NCI-H146 (cell line): ENCODE data around the gene TMEM266.
A peak's percentile ranks its signal among the peaks of the same experiment; 100 is the strongest.

Experiments used
- DNase-seq: peaks from one replicate; lab custom pipeline; 2025; lab: John Stamatoyannopoulos, UW

TMEM266 gene

DNA sequence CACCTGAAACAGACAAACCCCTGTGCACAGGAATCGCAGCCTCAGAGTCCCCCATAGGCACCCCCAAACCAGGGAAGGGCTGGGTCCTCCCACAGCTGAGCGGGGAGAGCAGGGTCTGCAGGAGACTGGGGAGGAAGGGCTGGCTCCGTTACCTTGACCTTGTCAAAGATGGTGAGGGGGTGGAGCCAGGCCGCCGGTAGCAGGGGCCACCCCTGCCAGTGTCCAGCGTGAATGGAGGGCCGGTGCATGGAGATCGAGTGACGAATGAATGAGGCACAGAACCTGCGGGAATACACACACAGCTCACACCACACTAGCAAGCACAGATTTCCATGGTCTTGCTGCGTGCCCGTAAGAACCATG lies 102.2 kb downstream of the TMEM266 start:
- DNase-seq = no peak

DNA sequence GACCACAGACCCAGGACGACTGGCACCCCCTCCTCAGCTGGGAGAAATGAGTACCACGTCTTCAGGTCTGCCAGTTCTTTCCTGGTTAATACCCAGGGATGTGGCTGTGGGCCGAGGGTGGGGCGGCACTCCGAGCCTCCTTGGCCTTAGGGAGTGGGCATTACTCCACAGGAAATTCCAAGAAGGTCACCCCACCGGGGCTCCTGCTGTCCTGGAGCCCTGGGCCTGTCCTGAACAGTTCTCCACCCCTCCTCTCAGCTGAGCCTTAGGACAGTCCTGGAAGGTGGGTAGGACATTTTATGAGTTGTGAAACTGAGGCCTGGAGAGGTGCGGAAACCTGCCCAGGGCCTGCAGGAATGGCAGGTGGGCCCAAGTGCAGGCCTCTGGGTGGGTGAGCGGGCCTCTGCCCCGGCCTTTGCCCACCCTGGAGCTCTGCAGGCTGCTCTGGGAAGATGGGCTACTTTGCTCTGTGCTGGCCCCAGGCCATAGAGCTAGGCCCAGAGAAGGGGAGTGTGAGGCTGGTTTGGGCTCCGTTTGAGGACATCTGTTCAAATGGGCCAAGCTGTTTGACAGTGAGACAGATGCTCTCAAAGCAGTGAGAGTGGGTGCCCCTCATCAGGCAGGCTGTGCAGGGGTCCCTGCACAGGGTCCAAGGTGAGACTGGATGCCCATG lies 103.1 kb downstream of the TMEM266 start:
- DNase-seq = no peak

DNA sequence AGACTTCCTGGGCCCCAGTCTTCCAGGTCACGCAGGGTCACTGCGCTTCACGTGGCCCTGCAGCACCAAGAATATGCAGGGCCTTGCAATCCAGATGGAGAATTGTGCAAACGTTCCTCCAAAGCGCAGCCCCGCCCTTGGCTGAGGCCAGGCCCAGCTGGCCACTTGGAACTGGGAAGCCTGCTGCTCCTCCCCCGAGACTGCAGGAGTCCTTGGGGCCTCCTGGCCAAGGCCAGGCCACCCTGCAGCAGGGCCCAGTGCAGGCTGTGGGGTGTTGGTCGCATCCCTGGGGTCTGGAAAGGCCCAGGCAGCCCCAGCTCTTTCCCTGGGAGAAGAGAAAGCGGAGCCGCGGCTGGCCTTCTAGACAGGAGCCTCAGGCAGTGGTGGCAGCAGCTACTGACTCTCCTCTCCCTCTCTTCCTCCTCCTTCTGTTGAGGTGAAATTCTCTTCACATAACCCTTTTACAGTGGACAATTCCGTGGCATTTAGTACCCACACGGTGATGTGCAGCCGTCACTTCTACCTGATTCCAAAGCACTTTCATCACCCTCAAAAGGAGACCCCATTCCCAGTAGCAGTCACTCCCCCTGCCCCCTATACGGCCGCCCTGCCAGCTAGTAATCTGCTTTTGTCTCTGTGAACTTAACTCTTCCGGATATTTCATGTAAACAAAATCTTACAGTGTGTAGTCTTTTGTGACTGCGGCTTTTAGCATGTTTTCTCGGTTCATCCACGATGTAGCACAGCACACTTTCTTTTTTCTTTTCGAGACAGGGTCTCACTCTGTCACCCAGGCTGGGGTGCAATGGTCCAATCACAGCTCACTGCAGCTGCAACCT lies 103.9 kb downstream of the TMEM266 start:
- no peak for DNase-seq

DNA sequence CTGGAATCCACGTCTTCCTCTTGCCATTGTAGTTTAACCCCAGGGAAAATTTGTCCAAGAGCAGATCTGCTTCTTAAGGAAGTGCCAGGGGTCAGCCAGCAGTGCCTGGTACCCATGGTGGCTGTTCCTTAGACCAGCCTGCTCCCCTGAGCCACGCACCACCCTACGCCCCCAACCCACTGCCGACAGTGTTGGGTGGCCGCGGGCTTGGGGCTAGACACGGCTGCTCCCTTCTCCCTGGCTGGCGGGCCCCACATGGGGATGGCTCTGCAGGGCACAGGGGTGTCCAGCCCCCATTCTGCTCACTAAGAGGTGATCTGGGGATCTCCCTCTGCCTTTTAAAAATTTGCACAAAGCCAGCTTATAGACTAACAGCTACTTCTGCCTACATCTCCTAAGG lies 104.8 kb downstream of the TMEM266 start:
- no peak for DNase-seq

DNA sequence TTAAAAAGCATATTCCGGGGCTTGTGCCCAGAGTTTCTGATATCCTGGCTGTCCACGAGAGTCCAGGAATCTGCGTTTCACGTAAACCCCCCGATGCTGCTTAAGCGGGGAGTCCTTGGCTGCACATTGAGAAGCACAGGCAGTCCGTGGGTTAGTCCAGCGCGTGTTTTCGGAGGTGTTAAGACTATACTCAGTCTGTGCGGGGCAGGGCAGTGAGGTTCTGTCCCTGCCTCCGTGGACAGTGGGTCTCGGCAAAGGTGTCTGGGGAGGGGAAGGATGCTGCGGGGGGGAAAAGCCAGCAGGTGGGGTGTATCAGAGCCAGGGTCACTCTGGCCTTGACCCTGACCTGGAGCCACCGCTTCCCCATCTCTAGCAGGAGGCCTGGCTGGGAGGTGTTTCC lies 106.2 kb downstream of the TMEM266 start:
- no peak for DNase-seq

DNA sequence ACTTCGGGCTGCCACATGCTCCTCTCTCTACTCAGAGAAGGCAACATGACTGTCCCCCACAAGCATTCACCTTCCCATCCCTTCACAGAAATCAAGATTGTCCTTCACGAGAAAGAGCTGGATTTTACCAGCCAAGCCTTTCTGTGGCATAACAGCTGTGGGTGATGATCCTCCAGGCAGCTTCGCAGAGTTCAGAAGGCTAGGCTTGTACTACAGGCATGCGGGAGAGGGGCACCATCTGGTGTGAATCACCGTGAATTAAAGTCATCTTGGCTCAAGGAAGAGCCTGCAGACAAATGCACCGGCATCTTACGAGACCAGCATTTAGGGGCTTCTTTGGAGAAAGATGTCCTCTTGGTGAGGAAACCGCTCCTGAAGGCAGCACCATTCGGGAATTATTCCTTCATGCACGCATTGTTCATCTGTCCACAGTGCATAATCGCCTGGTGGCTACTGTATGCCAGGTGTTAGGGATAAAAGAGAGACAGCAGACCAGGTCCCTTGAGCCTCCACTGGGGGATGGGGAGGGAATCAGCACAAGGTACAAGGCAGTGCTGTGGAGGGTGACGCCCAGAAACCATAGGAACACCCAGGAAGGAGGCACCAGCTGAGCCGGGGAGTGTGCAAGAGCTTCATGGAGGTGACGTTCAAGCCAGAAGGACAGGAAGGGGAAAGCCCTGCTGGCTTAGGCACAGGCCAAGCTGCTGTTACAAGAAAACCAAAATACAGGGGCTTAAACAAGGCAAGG lies 108.6 kb downstream of the TMEM266 start:
- DNase-seq = no peak

DNA sequence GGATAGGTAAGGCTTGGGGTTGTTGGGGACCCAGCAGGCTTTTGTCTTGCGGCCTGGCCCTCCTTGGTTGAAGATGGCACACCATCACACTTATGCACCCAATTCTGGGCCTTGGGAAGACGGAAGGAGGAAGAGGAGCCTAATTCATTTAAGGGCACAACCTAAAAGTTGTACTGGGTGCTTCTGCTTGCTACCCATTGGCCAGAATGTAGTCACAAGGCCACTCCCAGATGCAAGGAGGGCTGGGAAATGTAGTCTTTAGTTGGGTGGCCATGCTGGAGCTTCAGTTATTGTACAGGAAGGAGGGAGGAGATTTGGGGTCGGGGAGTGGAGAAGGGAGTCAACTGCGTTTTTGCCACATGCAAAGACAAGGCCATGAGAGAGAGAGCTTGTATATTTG lies 109.2 kb downstream of the TMEM266 start:
- DNase-seq = no peak

DNA sequence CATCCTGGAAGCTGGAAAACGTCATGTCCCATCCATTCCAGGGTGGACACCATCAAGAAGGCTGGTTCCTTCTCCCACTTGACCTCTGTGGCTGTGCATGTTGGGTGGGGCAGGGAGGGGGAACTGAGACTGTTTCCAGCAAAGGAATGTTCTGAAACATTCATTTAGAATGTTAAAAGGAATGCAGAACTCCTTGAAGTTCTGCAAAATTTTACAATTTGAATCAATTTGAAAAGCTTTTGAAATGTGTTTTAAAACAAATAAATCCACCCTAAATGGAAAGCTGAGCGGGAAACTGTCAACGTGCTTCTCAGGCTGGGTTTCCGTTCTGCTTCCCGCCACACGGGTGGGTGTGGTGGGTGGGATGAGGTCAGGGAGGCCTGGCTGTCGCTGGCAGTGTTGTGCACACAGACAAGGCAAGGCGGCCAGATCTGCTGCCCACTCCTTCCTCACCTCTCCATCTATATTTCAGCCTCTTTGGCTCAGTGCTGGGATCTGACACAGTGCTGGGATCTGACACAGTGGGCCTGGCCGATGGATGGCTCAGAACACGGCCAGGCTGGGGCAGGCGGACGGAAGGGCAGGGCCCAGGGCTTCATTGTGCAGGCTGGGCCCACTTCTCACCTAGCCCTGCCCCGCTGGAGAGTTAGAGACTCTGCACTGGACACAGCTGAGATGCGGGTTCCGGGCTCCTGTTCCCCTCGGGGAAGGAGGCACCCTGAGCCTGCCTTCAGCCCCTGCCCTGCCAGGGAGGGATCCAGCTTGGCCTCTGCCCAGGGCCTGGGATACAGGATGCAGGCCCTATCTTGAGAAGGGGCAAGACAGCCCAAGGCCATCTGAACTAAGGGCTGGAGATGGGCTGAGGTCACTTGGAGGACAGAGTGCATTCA lies 110.4 kb downstream of the TMEM266 start:
- no peak for DNase-seq

DNA sequence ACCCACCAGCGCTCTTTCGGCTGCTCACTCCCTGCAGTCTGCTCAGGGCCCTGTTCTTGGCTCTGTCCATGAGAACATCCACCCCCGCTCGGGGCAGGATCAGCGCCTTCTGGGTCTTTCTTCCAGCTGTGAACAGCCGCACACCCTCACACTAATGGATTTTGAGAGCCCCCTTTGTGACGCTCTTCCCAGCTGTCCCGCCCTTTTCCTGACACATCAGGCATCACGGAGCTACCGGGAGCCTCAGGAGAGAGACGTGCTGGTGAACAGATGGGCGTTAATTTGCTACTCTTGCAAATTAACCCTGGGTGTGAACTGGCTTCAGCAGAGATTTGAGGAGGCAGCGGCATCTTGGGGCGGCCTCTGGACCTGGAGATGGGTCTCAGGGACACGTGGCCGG lies 113.0 kb downstream of the TMEM266 start:
- no peak for DNase-seq

DNA sequence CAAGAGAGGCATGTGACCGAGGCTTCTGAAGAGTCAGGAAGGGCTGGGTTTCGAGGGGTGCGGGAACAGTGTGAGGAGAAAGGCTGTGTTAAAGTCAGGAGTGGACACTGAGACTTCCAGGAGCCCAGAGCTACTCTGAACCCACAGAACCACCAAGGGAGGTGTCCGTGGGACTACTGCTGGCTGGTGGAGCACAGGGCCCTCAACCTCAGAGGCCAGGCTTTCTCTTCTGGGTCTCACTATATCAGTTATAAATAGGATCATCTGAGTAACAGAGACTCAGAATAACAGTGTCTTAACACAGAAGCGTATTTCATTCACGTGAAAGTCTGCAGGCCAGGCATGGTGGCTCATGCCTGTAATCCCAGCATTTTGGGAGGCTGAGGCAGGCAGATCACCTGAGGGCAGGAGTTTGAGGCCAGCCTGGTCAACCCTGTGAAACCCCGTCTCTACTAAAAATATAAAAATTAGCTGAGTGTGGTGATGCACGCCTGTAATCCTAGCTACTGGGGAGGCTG lies 113.6 kb downstream of the TMEM266 start:
- no peak for DNase-seq

DNA sequence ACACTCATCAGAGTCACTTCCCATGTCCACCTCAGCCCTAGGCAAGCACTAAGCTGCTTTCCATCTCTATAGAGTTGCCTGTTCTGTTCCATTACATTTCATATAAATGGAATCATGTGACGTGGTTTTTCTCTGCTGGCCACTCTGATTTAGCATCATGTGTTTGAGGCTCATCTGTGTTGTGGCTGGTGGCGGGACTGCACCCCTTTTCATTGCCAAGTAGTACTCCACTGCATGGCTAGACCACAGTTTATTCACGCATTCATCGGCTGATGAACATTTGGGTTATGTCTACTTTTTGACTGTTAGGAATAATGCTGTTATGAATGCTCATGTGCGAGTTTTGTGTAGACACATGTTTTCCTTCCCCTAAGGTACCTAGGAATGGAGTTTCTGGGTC lies 114.9 kb downstream of the TMEM266 start:
- DNase-seq = no peak

DNA sequence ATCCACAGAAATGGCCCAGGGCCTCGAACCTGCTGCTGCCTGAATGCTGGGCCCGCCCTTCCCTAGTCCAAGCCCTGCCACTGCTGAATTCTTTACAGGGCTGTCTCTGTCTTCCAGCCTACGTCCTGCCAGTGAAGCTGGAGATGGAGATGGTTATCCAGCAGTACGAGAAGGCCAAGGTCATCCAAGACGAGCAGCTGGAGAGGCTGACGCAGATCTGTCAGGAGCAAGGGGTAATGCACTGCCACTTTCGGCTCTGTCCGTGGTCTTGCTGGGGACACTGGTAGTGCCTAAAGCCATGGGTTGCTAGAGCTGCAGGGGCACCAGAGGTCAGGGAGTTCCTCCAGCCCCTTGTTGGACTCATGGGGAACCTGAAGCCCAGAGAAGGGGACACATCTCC lies 115.7 kb downstream of the TMEM266 start:
- no peak for DNase-seq

DNA sequence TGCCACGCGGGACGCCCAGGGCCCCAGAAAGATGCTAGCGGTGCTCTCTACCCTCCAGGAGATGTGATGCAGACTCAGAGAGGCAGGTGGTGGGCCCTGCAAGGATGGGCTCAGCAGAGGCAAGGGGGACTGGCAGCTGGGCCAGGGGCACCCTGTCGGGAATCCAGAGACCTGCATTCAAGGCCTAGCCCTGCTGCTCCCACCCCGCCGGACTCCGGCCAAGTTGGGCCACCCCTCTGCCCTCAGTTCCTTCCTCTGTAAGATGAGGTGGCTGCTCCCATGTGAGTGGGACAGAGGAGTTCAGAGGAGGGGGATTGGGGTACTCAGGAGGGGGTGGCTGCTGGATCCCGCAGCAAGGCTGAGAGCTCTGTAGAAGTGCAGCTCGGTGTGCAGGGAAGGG lies 116.3 kb downstream of the TMEM266 start:
- no peak for DNase-seq

DNA sequence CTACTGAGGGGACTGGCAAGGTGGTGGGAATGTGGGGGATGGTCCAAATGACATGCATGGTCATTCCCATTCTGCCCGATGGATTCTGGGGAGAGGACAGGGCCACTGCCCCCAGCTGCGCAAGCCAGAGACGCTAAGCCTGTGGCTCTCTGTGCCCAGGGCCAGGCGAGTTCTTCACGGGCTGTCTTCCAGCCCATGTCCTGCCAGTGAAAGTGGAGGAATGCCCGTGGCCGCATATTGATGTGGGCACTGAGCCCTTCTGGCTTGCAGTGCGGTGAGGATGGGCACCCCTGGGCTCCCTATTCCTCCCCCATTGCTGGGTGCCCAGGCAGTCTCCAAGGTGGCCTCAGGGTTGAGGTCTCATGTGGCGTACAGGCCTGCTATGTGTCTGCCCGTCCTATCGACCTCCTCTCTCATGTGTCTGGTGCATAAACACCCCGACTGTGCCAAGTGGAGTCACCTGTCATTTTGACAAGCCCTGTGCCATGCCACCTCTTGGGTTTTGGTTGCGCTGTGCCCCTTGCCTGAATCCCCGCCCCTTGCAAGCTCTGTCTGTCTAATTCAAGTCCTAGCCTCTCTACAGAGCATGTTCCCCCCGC lies 116.8 kb downstream of the TMEM266 start:
- DNase-seq = no peak

DNA sequence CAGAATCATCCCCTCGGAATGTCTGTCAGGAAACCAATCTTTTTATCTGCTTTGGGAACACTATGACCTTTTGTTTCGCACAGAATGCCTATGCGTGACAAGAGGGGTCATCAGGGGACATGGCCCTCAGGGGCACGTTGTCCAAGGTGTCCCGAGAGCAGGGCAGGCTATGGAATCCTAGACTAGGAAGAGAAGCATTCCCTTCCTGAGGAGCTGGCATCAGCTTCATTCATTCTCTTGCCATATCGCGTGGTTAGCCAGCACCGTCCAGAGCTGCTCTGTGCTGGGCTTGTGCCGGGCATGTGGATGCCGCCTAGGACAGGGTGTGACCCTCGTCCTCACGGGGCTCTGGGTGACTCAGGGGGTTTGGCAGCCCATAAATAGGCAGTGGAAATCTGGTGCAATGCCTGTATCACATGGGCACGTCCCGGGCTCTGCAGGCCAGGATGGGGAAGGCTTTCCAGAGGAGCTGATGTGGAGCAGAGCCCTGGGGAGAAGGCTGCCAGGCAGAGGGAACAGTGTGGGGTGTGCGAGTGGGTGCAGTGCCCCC lies 117.8 kb downstream of the TMEM266 start:
- no peak for DNase-seq

DNA sequence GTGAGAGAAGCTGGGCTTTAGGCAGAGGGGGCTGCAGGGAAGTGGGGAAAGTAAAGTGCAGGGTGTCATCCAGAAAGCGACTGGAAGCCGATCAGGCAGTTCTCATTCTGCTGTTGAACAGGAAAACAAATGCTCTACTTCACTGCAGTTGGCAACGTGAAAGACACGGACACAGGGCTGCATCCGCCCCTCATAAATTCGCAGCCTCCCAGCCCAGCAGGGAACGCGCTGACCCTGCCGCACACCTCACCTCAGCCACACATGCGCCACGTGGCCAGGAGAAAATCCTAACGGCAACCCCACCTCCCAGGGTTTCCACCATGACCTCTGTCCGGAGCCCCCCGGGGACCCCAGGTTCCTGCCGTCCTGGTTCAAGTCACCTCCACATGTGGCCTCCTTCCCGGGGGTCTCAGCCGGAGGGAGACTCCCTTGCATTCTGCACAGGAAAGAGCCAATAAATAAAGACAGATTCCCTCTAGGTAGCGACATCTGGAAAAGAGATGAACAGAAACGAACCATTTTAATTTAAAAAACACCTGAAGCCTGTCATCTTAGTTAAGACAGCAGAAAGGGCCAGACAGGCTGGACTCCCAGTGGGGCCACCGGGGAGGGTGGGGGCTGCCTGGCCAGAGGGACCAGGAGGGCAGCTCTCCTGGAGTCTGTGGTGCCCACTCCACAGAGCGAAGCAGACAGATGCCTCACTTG lies 118.7 kb downstream of the TMEM266 start:
- DNase-seq = peak; percentile 2

DNA sequence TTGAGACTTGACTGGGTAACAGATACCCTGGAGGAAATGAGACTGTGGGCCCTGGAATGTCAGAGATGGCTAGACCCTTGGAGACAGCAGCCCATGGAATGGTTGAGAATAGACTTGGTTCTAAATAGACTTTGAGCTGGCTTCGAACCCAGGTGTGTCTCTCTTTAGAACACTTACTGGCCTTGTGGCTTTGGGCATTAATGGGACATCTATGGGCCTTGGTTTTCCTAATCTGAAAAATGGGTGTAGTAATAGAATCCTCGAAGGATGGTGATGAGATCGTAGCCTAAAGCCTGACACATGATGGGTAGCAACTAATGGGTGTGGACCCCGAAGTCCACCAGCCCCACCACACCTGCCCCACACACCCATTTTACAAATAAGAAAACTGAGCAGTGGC lies 119.2 kb downstream of the TMEM266 start:
- no peak for DNase-seq

DNA sequence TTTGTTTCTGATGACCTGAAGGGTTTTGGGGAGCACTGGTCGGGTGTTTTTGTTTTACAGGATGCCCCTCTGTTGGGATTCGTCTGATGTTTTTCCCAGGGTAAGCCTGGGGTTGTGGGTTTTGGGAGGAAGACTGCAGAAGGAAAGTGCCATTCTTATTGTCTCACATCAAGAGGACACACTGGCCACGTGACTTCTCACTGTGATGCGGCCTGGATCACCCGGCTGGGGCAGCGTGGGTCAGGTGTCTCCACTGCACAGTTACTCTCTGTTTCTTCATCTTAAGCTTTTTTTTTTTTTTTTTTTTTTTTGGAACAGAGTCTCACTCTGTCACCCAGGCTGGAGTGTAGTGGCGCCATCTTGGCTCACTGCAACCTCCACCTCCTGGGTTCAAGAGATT lies 120.5 kb downstream of the TMEM266 start:
- no peak for DNase-seq

DNA sequence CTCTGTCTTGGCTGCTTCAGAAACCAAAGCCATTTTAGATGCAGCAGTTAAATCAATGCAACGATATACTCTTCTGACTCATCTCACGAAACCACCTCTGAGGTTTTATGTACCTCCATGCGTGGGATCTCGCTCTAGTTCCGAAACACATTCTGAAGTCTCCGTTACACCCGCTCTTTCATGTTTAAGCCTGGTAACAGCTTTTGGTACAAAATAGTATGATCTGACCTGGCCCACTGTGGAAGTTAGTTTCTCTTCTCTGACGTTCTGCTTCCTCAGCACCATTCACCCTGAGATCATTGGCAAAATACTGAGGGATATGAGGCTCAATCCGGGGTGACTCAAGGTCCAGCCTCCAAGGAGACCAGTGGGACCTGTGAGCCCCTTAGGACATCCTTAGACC lies 121.9 kb downstream of the TMEM266 start:
- no peak for DNase-seq

DNA sequence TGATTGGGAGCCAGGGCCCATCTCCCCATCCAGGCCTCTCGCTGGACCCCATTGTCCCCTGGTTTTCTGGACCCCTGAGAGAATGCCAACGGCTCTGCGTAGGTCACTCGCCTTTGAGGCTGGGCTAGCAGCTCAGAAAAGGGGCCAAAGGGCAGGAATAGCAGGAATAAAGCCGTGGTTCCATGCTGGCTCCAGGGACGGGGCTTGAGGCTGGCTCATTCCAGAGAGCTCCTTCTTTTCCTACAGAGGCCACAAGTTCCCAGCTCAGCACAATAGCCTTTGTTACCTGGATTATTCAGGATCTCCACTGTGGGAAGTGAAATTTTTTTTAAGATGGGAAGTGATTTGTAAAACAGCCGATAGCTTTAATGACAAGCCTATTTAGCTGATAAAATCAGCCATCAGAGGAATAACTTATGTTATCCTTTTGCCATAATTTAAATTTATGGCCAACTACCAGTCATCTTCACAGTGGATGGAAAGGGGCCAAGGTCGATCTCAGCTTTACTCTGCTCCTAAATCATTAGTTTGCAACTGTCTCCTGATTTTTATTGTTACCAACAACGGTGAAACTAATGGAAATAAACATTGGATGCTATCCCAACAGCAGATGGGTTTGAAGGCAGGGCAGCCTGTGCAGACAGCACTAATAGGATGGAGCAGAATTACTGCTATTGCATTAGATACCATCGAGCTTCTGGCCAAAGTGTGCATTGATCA lies 124.3 kb downstream of the TMEM266 start:
- DNase-seq = no peak
